GM21576 (cell line): ENCODE results near the gene ZNF763.
"Not testable (repeated sequence)": the region's sequence is repeated elsewhere in the genome, so short reads cannot be mapped to it uniquely, and the experiment has no call there.

Experiments used
- ATAC-seq: cut with Tn5 transposase; IDR thresholded peaks from one replicate; pipeline ENCODE4 v1.9.1; 2021; ENCODE audit warnings: mild to moderate bottlenecking, moderate library complexity; ENCODE audit not compliant: unreplicated experiment

ZNF763 gene

GRCh38 chr19:11964858-11965645 is at the start of gene ZNF763:
ZNF763 (plus strand) TSS chr19:11965040; CDS start chr19:11965209, 169 bp downstream.
- peak; percentile 90 for ATAC-seq

GRCh38 chr19:11921852-11922495 is 42.9 kb upstream of the ZNF763 start:
- ATAC-seq: no peak

- ATAC-seq: peak; percentile 87
Observed at GRCh38 chr19:11924886-11925650, 39.8 kb upstream of the ZNF763 start, which contains the start of gene ZNF700. ZNF700 (plus strand) TSS chr19:11925107; CDS start chr19:11925211, 104 bp downstream.

- not testable (repeated sequence) for ATAC-seq
Observed at GRCh38 chr19:11925651-11926187, 39.1 kb upstream of the ZNF763 start.

- ATAC-seq: no peak
Observed at GRCh38 chr19:11927227-11927626, 37.6 kb upstream of the ZNF763 start.

GRCh38 chr19:11931051-11931450 is 33.8 kb upstream of the ZNF763 start:
- ATAC-seq: no peak

GRCh38 chr19:11931513-11931912 is 33.3 kb upstream of the ZNF763 start:
- ATAC-seq: no peak

GRCh38 chr19:11935829-11936228 is 29.0 kb upstream of the ZNF763 start:
- ATAC-seq: not testable (repeated sequence)

- ATAC-seq: not testable (repeated sequence)
Observed at GRCh38 chr19:11938383-11938782, 26.5 kb upstream of the ZNF763 start.

GRCh38 chr19:11941361-11941887 is 23.4 kb upstream of the ZNF763 start:
- ATAC-seq: not testable (repeated sequence)

GRCh38 chr19:11942008-11942842 is 22.6 kb upstream of the ZNF763 start:
- no peak for ATAC-seq

GRCh38 chr19:11942843-11943108 is 22.1 kb upstream of the ZNF763 start:
- ATAC-seq: no peak

- ATAC-seq: no peak
Observed at GRCh38 chr19:11944656-11945055, 20.2 kb upstream of the ZNF763 start.

- ATAC-seq: no peak
Observed at GRCh38 chr19:11948646-11949045, 16.2 kb upstream of the ZNF763 start.

GRCh38 chr19:11949201-11949600 is 15.6 kb upstream of the ZNF763 start:
- no peak for ATAC-seq

- ATAC-seq: not testable (repeated sequence)
Observed at GRCh38 chr19:11949614-11950080, 15.2 kb upstream of the ZNF763 start.

GRCh38 chr19:11950312-11950711 is 14.5 kb upstream of the ZNF763 start:
- ATAC-seq: no peak

GRCh38 chr19:11963566-11964355 is 1.1 kb upstream of the ZNF763 start:
- no peak for ATAC-seq

- ATAC-seq: no peak
Observed at GRCh38 chr19:11964496-11964857, 363 bp upstream of the ZNF763 start.
